ENCODE results near the gene CD200.

The CD200 gene

GRCh38 chr3:112304611-112305010, 28.3 kb upstream of the CD200 start:
- no peak overlapping the region for H3K27ac ChIP-seq
- H2AFZ ChIP-seq = peak overlapping the region; percentile 83
- no peak overlapping the region for H3K9ac ChIP-seq
- H3K9me3 ChIP-seq (ENCODE audit: control insufficient read depth, low read length) = no peaks in the 10 kb centered on the region
- no peaks in the 10 kb centered on the region for H3K36me3 ChIP-seq (ENCODE audit: control insufficient read depth, insufficient read depth, low read length)
- no peaks in the 10 kb centered on the region for H3K79me2 ChIP-seq
- H3K4me1 ChIP-seq = no peaks in the 10 kb centered on the region
- H3K4me3 ChIP-seq (ENCODE audit: low read depth, low read length) = no peak overlapping the region
- no peak overlapping the region for H3K4me2 ChIP-seq (ENCODE audit: low read length)
- no peaks in the 10 kb centered on the region for H3K27me3 ChIP-seq (ENCODE audit: control insufficient read depth, insufficient read depth, low read length)
- TF ChIP-seq CTCF (IDR thresholded peaks at IDR 0.05) = no peak

- Histone ChIP-seq H3K4me1 (no peaks in the 10 kb centered on the region), H3K27me3 (ENCODE audit: control insufficient read depth, insufficient read depth, low read length) (no peaks in the 10 kb centered on the region)
These were observed 26.1 kb upstream of the CD200 start for GRCh38 chr3:112306825-112307224.

GRCh38 chr3:112307557-112307956, 25.4 kb upstream of the CD200 start:
- Histone ChIP-seq H3K36me3 (ENCODE audit: control insufficient read depth, insufficient read depth, low read length) (no peaks in the 10 kb centered on the region), H3K9me3 (ENCODE audit: control insufficient read depth, low read length) (no peaks in the 10 kb centered on the region), H3K4me1 (no peaks in the 10 kb centered on the region), H3K4me3 (ENCODE audit: low read depth, low read length) (no peak overlapping the region), H3K27ac (no peak overlapping the region), H2AFZ (no peak overlapping the region), H3K27me3 (ENCODE audit: control insufficient read depth, insufficient read depth, low read length) (no peaks in the 10 kb centered on the region), H3K79me2 (no peaks in the 10 kb centered on the region), H3K4me2 (ENCODE audit: low read length) (no peak overlapping the region), H3K9ac (no peak overlapping the region)
- TF ChIP-seq CTCF (IDR thresholded peaks at IDR 0.05) = no peak

More at GRCh38 chr3:112306825-112307224, 26.1 kb upstream of the CD200 start:
- Histone ChIP-seq H3K79me2 (no peaks in the 10 kb centered on the region), H3K4me2 (ENCODE audit: low read length) (no peak overlapping the region), H2AFZ (no peak overlapping the region), H3K36me3 (ENCODE audit: control insufficient read depth, insufficient read depth, low read length) (no peaks in the 10 kb centered on the region), H3K9ac (no peak overlapping the region), H3K4me3 (ENCODE audit: low read depth, low read length) (no peak overlapping the region), H3K9me3 (ENCODE audit: control insufficient read depth, low read length) (no peaks in the 10 kb centered on the region), H3K27ac (no peak overlapping the region)
- no peak for TF ChIP-seq CTCF (IDR thresholded peaks at IDR 0.05)

GRCh38 chr3:112308151-112308911, 24.6 kb upstream of the CD200 start:
- TF ChIP-seq CTCF (IDR thresholded peaks at IDR 0.05) = no peak
- no peak overlapping the region for H3K27ac ChIP-seq
- H3K4me3 ChIP-seq (ENCODE audit: low read depth, low read length) = no peak overlapping the region
- no peaks in the 10 kb centered on the region for H3K36me3 ChIP-seq (ENCODE audit: control insufficient read depth, insufficient read depth, low read length)
- no peak overlapping the region for H3K4me2 ChIP-seq (ENCODE audit: low read length)
- H3K79me2 ChIP-seq = no peaks in the 10 kb centered on the region
- no peak overlapping the region for H3K9ac ChIP-seq
- H3K4me1 ChIP-seq = no peaks in the 10 kb centered on the region
- H2AFZ ChIP-seq = no peak overlapping the region
- no peaks in the 10 kb centered on the region for H3K9me3 ChIP-seq (ENCODE audit: control insufficient read depth, low read length)
- no peaks in the 10 kb centered on the region for H3K27me3 ChIP-seq (ENCODE audit: control insufficient read depth, insufficient read depth, low read length)

GRCh38 chr3:112314649-112315048, 18.3 kb upstream of the CD200 start:
- H3K4me2 ChIP-seq (ENCODE audit: low read length) = no peak overlapping the region
- no peaks in the 10 kb centered on the region for H3K27me3 ChIP-seq (ENCODE audit: control insufficient read depth, insufficient read depth, low read length)
- no peak overlapping the region for H3K27ac ChIP-seq
- H3K36me3 ChIP-seq (ENCODE audit: control insufficient read depth, insufficient read depth, low read length) = no peaks in the 10 kb centered on the region
- no peak overlapping the region for H2AFZ ChIP-seq
- no peaks in the 10 kb centered on the region for H3K9me3 ChIP-seq (ENCODE audit: control insufficient read depth, low read length)
- no peaks in the 10 kb centered on the region for H3K4me1 ChIP-seq
- no peak overlapping the region for H3K9ac ChIP-seq
- no peak for TF ChIP-seq CTCF (IDR thresholded peaks at IDR 0.05)
- H3K4me3 ChIP-seq (ENCODE audit: low read depth, low read length) = no peak overlapping the region
- no peaks in the 10 kb centered on the region for H3K79me2 ChIP-seq
